ENCODE data around the gene ANKK1.

The ANKK1 gene

DNA sequence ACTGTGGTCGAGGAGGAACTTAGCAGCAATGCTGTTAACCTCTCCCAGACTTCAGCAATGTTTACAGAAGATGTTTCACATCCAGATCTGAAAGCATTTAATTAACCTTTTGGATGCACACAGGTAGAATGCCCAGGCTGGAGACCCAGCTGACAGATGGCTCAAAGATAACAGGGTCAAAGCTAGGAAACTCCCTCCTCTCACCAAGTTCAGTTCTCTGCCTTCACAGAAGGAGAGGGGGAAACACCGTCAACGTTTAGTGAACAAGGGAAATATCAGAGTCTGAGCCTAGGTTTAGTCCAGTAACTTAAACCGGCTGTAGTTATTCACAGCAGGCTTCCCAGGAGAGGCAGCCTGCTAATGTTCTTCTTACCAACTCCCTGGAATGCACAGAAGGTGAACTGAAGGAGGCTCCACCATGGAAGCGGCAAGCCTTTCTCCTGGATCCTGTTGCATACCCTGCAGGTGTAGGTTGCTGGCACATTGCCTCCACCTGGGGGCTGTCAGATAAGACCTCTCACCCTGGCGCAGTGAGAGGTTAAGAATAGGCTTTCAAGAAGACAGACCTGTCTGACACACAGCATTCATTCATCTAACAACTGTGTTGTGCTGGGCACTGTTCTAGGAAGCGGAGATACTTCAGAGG lies 23.5 kb upstream of the ANKK1 start:
- Histone ChIP-seq H3K27me3 (ENCODE audit: insufficient read depth, low read length, poor library complexity) (no peaks in the 10 kb centered on the region), H3K23ac (ENCODE audit: low read length) (no peak overlapping the region), H2BK15ac (replicated peaks; ENCODE audit: low read depth) (no peak overlapping the region), H3K79me1 (ENCODE audit: low read length) (no peaks in the 10 kb centered on the region), H2AK5ac (ENCODE audit: low read length) (no peak overlapping the region), H3K56ac (ENCODE audit: low read length) (no peak overlapping the region), H3K4me3 (ENCODE audit: low read length) (no peak overlapping the region), H3K9ac (ENCODE audit: low read length) (no peak overlapping the region), H3K18ac (ENCODE audit: low read length) (no peak overlapping the region), H2BK5ac (ENCODE audit: low read length) (no peak overlapping the region), H4K5ac (ENCODE audit: low read length) (no peak overlapping the region), H2BK120ac (ENCODE audit: low read depth, low read length) (no peak overlapping the region), H3K4me1 (ENCODE audit: control insufficient read depth, low read depth, low read length) (no peaks in the 10 kb centered on the region), H3K4me2 (ENCODE audit: low read length) (no peak overlapping the region), H3K79me2 (ENCODE audit: control insufficient read depth, insufficient read depth, low read length) (no peaks in the 10 kb centered on the region), H3K36me3 (ENCODE audit: control insufficient read depth, insufficient read depth, low read length) (no peaks in the 10 kb centered on the region), H3K4ac (ENCODE audit: low read depth, low read length) (no peak overlapping the region), H4K8ac (ENCODE audit: low read depth, low read length) (no peak overlapping the region), H3K27ac (ENCODE audit: low read depth, low read length) (no peak overlapping the region)
- DNase-seq, result no peak
- WGBS (ENCODE audit: extremely low coverage, insufficient coverage, low lambda C conversion rate), result no CpG with 5 or more reads among the region's 7 CpGs

DNA sequence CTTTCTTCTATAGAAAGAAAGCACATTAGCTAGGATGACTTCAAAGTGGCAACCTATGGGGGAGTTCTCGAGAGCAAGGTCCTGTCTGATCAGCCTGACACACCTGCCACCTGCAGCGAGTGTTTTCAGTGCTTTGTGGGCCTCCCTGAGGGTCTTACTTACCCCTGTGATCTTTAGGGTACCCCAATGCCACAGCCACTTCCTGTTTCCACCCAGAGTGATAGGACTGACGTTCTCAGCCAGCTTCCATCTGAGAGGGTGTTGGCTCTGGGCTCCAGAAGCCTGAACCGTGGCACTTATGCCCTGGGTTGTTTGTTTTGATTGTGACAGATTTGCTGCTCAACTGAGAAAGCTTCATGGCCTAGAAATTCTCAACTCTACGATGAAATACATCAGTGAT lies 21.7 kb upstream of the ANKK1 start:
- peaks cover 8% of the 10 kb centered on the region for H3K4me1 ChIP-seq (ENCODE audit: control insufficient read depth, low read depth, low read length)
- H4K5ac ChIP-seq (ENCODE audit: low read length), result no peak overlapping the region
- H2BK5ac ChIP-seq (ENCODE audit: low read length), result no peak overlapping the region
- WGBS (ENCODE audit: extremely low coverage, insufficient coverage, low lambda C conversion rate), result no CpG with 5 or more reads among the region's 5 CpGs
- H3K56ac ChIP-seq (ENCODE audit: low read length), result no peak overlapping the region
- no peak for DNase-seq
- H2BK120ac ChIP-seq (ENCODE audit: low read depth, low read length), result no peak overlapping the region
- no peaks in the 10 kb centered on the region for H3K79me1 ChIP-seq (ENCODE audit: low read length)
- no peak overlapping the region for H3K18ac ChIP-seq (ENCODE audit: low read length)
- H3K36me3 ChIP-seq (ENCODE audit: control insufficient read depth, insufficient read depth, low read length), result no peaks in the 10 kb centered on the region
- no peak overlapping the region for H3K4me3 ChIP-seq (ENCODE audit: low read length)
- no peak overlapping the region for H3K23ac ChIP-seq (ENCODE audit: low read length)
- H3K9ac ChIP-seq (ENCODE audit: low read length), result no peak overlapping the region
- H3K79me2 ChIP-seq (ENCODE audit: control insufficient read depth, insufficient read depth, low read length), result no peaks in the 10 kb centered on the region
- H3K27ac ChIP-seq (ENCODE audit: low read depth, low read length), result no peak overlapping the region
- no peak overlapping the region for H3K4ac ChIP-seq (ENCODE audit: low read depth, low read length)
- H2AK5ac ChIP-seq (ENCODE audit: low read length), result no peak overlapping the region
- no peak overlapping the region for H3K4me2 ChIP-seq (ENCODE audit: low read length)
- no peaks in the 10 kb centered on the region for H3K27me3 ChIP-seq (ENCODE audit: insufficient read depth, low read length, poor library complexity)
- no peak overlapping the region for H2BK15ac ChIP-seq (replicated peaks; ENCODE audit: low read depth)
- H4K8ac ChIP-seq (ENCODE audit: low read depth, low read length), result no peak overlapping the region

DNA sequence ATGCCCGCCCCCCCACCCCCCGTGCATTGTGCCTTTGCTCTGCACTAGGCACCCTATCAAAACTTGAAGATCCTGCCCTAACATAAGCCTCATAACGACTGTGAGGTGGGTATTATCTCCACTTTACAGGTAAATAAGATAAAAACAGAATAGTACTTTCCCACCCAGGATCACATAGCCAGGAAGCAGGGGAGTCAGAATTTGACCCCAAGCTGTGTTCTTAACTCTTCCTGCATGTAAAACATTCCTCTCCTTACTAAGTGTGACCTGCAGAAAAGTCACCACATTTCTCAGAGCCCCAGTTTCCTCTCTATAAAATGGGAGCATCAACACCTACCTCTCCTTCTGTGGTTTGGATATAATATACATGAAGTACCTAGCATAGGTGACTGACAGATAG lies 18.2 kb upstream of the ANKK1 start:
- Histone ChIP-seq H3K4me1 (ENCODE audit: control insufficient read depth, low read depth, low read length) (peaks cover 8% of the 10 kb centered on the region), H3K23ac (ENCODE audit: low read length) (no peak overlapping the region), H4K8ac (ENCODE audit: low read depth, low read length) (no peak overlapping the region), H3K9ac (ENCODE audit: low read length) (no peak overlapping the region), H3K27ac (ENCODE audit: low read depth, low read length) (no peak overlapping the region), H3K36me3 (ENCODE audit: control insufficient read depth, insufficient read depth, low read length) (no peaks in the 10 kb centered on the region), H2BK120ac (ENCODE audit: low read depth, low read length) (no peak overlapping the region), H3K56ac (ENCODE audit: low read length) (no peak overlapping the region), H4K5ac (ENCODE audit: low read length) (no peak overlapping the region), H3K18ac (ENCODE audit: low read length) (no peak overlapping the region), H2AK5ac (ENCODE audit: low read length) (no peak overlapping the region), H3K4me3 (ENCODE audit: low read length) (no peak overlapping the region), H2BK15ac (replicated peaks; ENCODE audit: low read depth) (no peak overlapping the region), H3K4me2 (ENCODE audit: low read length) (no peak overlapping the region), H3K27me3 (ENCODE audit: insufficient read depth, low read length, poor library complexity) (no peaks in the 10 kb centered on the region), H3K79me1 (ENCODE audit: low read length) (no peaks in the 10 kb centered on the region), H3K79me2 (ENCODE audit: control insufficient read depth, insufficient read depth, low read length) (no peaks in the 10 kb centered on the region), H2BK5ac (ENCODE audit: low read length) (no peak overlapping the region), H3K4ac (ENCODE audit: low read depth, low read length) (no peak overlapping the region)
- WGBS (ENCODE audit: extremely low coverage, insufficient coverage, low lambda C conversion rate), result no CpG with 5 or more reads among the region's 3 CpGs
- peak; percentile 78 for DNase-seq

DNA sequence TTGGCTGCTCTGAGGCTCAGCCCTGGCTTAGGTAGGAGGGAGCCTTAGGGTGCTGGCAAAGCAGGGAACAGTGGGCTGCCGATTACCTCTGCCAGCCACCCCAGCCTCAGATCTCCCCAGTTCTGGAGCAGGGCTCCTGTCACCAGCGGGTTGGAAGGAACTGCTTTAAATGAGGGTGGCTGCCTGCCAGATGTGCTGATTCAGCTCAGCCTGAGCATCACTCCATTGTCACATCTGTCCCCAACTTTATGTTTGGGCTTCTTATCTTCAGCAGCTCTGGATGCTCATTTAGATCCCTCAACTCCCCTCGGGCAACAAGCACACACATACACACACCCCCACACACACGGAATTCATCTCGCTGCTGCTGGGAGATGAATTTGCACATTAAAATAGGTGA lies 16.9 kb upstream of the ANKK1 start:
- H4K5ac ChIP-seq (ENCODE audit: low read length), result no peak overlapping the region
- no peak overlapping the region for H3K4me3 ChIP-seq (ENCODE audit: low read length)
- H3K9ac ChIP-seq (ENCODE audit: low read length), result no peak overlapping the region
- no peak overlapping the region for H2BK15ac ChIP-seq (replicated peaks; ENCODE audit: low read depth)
- no peak overlapping the region for H2BK120ac ChIP-seq (ENCODE audit: low read depth, low read length)
- H2AK5ac ChIP-seq (ENCODE audit: low read length), result no peak overlapping the region
- H3K56ac ChIP-seq (ENCODE audit: low read length), result no peak overlapping the region
- H3K4me1 ChIP-seq (ENCODE audit: control insufficient read depth, low read depth, low read length), result peaks cover 10% of the 10 kb centered on the region
- no peak overlapping the region for H3K4ac ChIP-seq (ENCODE audit: low read depth, low read length)
- no peak for DNase-seq
- H3K27ac ChIP-seq (ENCODE audit: low read depth, low read length), result no peak overlapping the region
- H3K79me2 ChIP-seq (ENCODE audit: control insufficient read depth, insufficient read depth, low read length), result no peaks in the 10 kb centered on the region
- H3K18ac ChIP-seq (ENCODE audit: low read length), result no peak overlapping the region
- H3K36me3 ChIP-seq (ENCODE audit: control insufficient read depth, insufficient read depth, low read length), result no peaks in the 10 kb centered on the region
- no CpG with 5 or more reads among the region's 5 CpGs for WGBS (ENCODE audit: extremely low coverage, insufficient coverage, low lambda C conversion rate)
- no peaks in the 10 kb centered on the region for H3K27me3 ChIP-seq (ENCODE audit: insufficient read depth, low read length, poor library complexity)
- no peak overlapping the region for H3K23ac ChIP-seq (ENCODE audit: low read length)
- no peaks in the 10 kb centered on the region for H3K79me1 ChIP-seq (ENCODE audit: low read length)
- H3K4me2 ChIP-seq (ENCODE audit: low read length), result no peak overlapping the region
- no peak overlapping the region for H2BK5ac ChIP-seq (ENCODE audit: low read length)
- H4K8ac ChIP-seq (ENCODE audit: low read depth, low read length), result no peak overlapping the region

DNA sequence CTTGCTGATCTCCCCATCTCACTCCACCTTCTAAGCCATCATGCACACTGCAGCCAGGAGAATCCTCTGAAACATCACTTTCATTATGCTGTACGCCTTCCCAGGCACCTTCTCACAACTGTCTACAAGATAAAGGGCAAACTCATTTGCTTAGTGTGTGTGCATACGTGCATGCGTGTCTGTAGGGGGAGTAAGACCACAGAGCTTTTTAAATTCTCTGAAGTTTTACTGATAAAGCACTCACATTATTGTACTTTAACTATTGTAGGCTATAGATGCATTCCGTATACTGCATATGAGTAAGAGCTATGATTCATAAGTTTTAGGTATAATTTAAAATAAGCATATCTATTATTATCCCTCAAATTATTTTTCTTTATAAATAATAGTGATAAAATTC lies 15.3 kb upstream of the ANKK1 start:
- DNase-seq, result no peak
- H3K9ac ChIP-seq (ENCODE audit: low read length), result no peak overlapping the region
- H3K79me1 ChIP-seq (ENCODE audit: low read length), result no peaks in the 10 kb centered on the region
- no peak overlapping the region for H3K18ac ChIP-seq (ENCODE audit: low read length)
- no peak overlapping the region for H2BK120ac ChIP-seq (ENCODE audit: low read depth, low read length)
- H3K4ac ChIP-seq (ENCODE audit: low read depth, low read length), result no peak overlapping the region
- peaks cover 10% of the 10 kb centered on the region for H3K4me1 ChIP-seq (ENCODE audit: control insufficient read depth, low read depth, low read length)
- H2BK15ac ChIP-seq (replicated peaks; ENCODE audit: low read depth), result no peak overlapping the region
- WGBS (ENCODE audit: extremely low coverage, insufficient coverage, low lambda C conversion rate), result no CpG with 5 or more reads among the region's 4 CpGs
- H3K4me2 ChIP-seq (ENCODE audit: low read length), result no peak overlapping the region
- no peak overlapping the region for H2BK5ac ChIP-seq (ENCODE audit: low read length)
- H2AK5ac ChIP-seq (ENCODE audit: low read length), result no peak overlapping the region
- H3K79me2 ChIP-seq (ENCODE audit: control insufficient read depth, insufficient read depth, low read length), result no peaks in the 10 kb centered on the region
- H4K8ac ChIP-seq (ENCODE audit: low read depth, low read length), result no peak overlapping the region
- no peaks in the 10 kb centered on the region for H3K36me3 ChIP-seq (ENCODE audit: control insufficient read depth, insufficient read depth, low read length)
- no peak overlapping the region for H3K56ac ChIP-seq (ENCODE audit: low read length)
- H4K5ac ChIP-seq (ENCODE audit: low read length), result no peak overlapping the region
- no peaks in the 10 kb centered on the region for H3K27me3 ChIP-seq (ENCODE audit: insufficient read depth, low read length, poor library complexity)
- no peak overlapping the region for H3K23ac ChIP-seq (ENCODE audit: low read length)
- no peak overlapping the region for H3K27ac ChIP-seq (ENCODE audit: low read depth, low read length)
- no peak overlapping the region for H3K4me3 ChIP-seq (ENCODE audit: low read length)

DNA sequence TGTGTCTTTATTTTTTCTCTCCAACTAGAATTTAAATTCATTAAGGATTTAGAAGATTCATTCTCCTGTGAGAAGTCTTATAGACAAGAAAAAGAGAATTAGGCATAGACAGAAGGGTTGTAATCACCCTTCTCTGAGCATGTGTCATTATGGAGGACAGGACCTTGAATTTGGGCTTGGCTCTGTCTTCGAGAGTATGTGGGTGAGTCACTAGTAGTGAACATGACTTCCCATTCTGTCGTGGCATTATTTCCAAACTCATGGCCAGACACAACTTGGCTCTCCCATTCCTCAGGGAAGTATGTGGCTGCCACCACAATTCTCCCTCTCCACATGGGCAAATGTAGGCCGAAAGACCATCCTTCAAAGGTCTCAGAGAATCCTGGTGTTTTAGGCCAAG lies 14.3 kb upstream of the ANKK1 start:
- Histone ChIP-seq H3K23ac (ENCODE audit: low read length) (no peak overlapping the region), H3K18ac (ENCODE audit: low read length) (no peak overlapping the region), H2BK120ac (ENCODE audit: low read depth, low read length) (no peak overlapping the region), H4K8ac (ENCODE audit: low read depth, low read length) (no peak overlapping the region), H3K36me3 (ENCODE audit: control insufficient read depth, insufficient read depth, low read length) (no peaks in the 10 kb centered on the region), H4K5ac (ENCODE audit: low read length) (no peak overlapping the region), H3K4ac (ENCODE audit: low read depth, low read length) (no peak overlapping the region), H3K79me2 (ENCODE audit: control insufficient read depth, insufficient read depth, low read length) (no peaks in the 10 kb centered on the region), H3K27me3 (ENCODE audit: insufficient read depth, low read length, poor library complexity) (no peaks in the 10 kb centered on the region), H3K56ac (ENCODE audit: low read length) (no peak overlapping the region), H3K9ac (ENCODE audit: low read length) (no peak overlapping the region), H3K79me1 (ENCODE audit: low read length) (no peaks in the 10 kb centered on the region), H2BK15ac (replicated peaks; ENCODE audit: low read depth) (no peak overlapping the region), H2BK5ac (ENCODE audit: low read length) (no peak overlapping the region), H3K4me1 (ENCODE audit: control insufficient read depth, low read depth, low read length) (peaks cover 18% of the 10 kb centered on the region), H3K4me3 (ENCODE audit: low read length) (no peak overlapping the region), H3K4me2 (ENCODE audit: low read length) (no peak overlapping the region), H3K27ac (ENCODE audit: low read depth, low read length) (no peak overlapping the region), H2AK5ac (ENCODE audit: low read length) (peak overlapping the region; percentile 16)
- WGBS (ENCODE audit: extremely low coverage, insufficient coverage, low lambda C conversion rate), result no CpG with 5 or more reads among the region's 3 CpGs
- no peak for DNase-seq

Data from mesendoderm (in vitro differentiated cells).